ENCODE data around the gene SLAMF1.

DNA sequence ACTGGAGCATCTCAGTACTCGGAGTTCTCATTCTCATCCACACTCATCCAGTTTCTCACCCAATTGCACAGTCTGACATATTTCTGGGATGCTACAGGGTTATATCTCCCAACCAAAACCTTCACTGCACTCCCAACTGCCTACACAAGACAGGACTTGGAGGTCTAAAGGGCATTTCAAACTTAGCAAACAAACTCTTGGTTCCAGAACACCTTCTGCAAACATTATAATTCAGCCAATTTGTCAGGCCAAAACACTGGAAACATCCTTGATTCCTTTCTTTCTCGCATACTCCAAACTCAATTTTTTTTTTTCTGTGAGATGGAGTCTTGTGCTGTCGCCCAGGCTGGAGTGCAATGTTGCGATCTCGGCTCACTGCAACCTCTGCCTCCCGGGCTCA lies 7.9 kb downstream of the SLAMF1 start:
- TF ChIP-seq, protein P1, sequence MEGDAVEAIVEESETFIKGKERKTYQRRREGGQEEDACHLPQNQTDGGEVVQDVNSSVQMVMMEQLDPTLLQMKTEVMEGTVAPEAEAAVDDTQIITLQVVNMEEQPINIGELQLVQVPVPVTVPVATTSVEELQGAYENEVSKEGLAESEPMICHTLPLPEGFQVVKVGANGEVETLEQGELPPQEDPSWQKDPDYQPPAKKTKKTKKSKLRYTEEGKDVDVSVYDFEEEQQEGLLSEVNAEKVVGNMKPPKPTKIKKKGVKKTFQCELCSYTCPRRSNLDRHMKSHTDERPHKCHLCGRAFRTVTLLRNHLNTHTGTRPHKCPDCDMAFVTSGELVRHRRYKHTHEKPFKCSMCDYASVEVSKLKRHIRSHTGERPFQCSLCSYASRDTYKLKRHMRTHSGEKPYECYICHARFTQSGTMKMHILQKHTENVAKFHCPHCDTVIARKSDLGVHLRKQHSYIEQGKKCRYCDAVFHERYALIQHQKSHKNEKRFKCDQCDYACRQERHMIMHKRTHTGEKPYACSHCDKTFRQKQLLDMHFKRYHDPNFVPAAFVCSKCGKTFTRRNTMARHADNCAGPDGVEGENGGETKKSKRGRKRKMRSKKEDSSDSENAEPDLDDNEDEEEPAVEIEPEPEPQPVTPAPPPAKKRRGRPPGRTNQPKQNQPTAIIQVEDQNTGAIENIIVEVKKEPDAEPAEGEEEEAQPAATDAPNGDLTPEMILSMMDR (CRISPR knock-in tag; IDR thresholded peaks at IDR 0.05), result no peak
- TF ChIP-seq EZH2 (conservative IDR thresholded peaks at IDR 0.05; ENCODE audit: low read depth, low read length) (no peak), ZNF350 (CRISPR knock-in tag; IDR thresholded peaks at IDR 0.05; ENCODE audit: borderline replicate concordance, low read depth) (no peak), NFIC (IDR thresholded peaks at IDR 0.05; ENCODE audit: low read length) (no peak), NFE2L2 (IDR thresholded peaks at IDR 0.05; ENCODE audit: low read length) (no peak)
